Activated CD4-positive, alpha-beta T cell treated with anti-CD3 and anti-CD28 coated beads, Interleukin-2, amount 10 ng/mL, durations not matched to agents 7 days and 5 days (primary cell): ENCODE data around the gene MST1. TPM values are rescaled to one million over a fixed set of nuclear protein-coding genes. Genes with fewer than 3 reads are reported as not detected.

Source experiments
- CTCF ChIA-PET: fragments of 350-600 bp; sonication (Branson Sonifier 250); formaldehyde crosslinking; loops from one replicate; lab custom pipeline; 2021; ENCODE audit warnings: antibody characterized with exemption; lab: Charles Lee
- POLR2A ChIA-PET: fragments of 350-600 bp; sonication (Branson Sonifier 250); formaldehyde crosslinking; loops from one replicate; lab custom pipeline; 2021; ENCODE audit warnings: antibody characterized with exemption; lab: Charles Lee
- DNase-seq: peaks from one replicate; pipeline ENCODE4 v3.0.0-alpha.2; 2020
- H3K27ac Mint-ChIP-seq: one replicate; pipeline ENCODE4 v1.8.0; 2021; ENCODE audit warnings: mild to moderate bottlenecking, moderate library complexity, mixed read lengths
- H3K27me3 Mint-ChIP-seq: one replicate; pipeline ENCODE4 v1.8.0; 2021; ENCODE audit warnings: mixed read lengths
- H3K36me3 Mint-ChIP-seq: one replicate; pipeline ENCODE4 v1.8.0; 2021; ENCODE audit warnings: low read depth, mixed read lengths
- H3K4me1 Mint-ChIP-seq: one replicate; pipeline ENCODE4 v1.8.0; 2021; ENCODE audit warnings: mixed read lengths
- H3K4me3 Mint-ChIP-seq: one replicate; pipeline ENCODE4 v1.8.0; 2021; ENCODE audit warnings: mild to moderate bottlenecking, moderate library complexity, mixed read lengths
- H3K9me3 Mint-ChIP-seq: one replicate; pipeline ENCODE4 v1.8.0; 2021; ENCODE audit warnings: mixed read lengths
- total RNA-seq, 2 experiments: library from RNA; stranded (reverse); gene quantifications; one replicate each; pipeline ENCODE4 v1.2.3, GENCODE V29; 2021

The MST1 gene
- total RNA-seq, 2 experiments from 2014 or later: 8.4 to 10.0 TPM

GRCh38 chr3:49666592-49666991 lies 22.7 kb downstream of the MST1 start:
- H3K27me3 Mint-ChIP-seq: no peaks in the 10 kb centered on the region
- H3K4me3 Mint-ChIP-seq: no peak overlapping the region
- no peaks in the 10 kb centered on the region for H3K9me3 Mint-ChIP-seq
- POLR2A ChIA-PET: no interaction called here
- peaks cover 4% of the 10 kb centered on the region for H3K4me1 Mint-ChIP-seq
- H3K36me3 Mint-ChIP-seq: no peaks in the 10 kb centered on the region
- H3K27ac Mint-ChIP-seq: no peak overlapping the region
- DNase-seq: no peak
- CTCF ChIA-PET: interaction anchor here (0.9 to 4.9 kb wide), 2 partner anchors 57 to 126 kb away, joined by 3 to 20 read pairs; no protein-coding TSS in a partner anchor

- Mint-ChIP-seq H3K9me3 (no peaks in the 10 kb centered on the region), H3K36me3 (no peaks in the 10 kb centered on the region), H3K4me3 (no peak overlapping the region), H3K27me3 (no peaks in the 10 kb centered on the region), H3K27ac (no peak overlapping the region), H3K4me1 (peaks cover 4% of the 10 kb centered on the region)
- POLR2A ChIA-PET: no interaction called here
- no peak for DNase-seq
- CTCF ChIA-PET: interaction anchor here (0.9 to 4.9 kb wide), 2 partner anchors 57 to 126 kb away, joined by 3 to 20 read pairs; no protein-coding TSS in a partner anchor
Observed at GRCh38 chr3:49665822-49666519, 23.3 kb downstream of the MST1 start.

- peaks cover 4% of the 10 kb centered on the region for H3K4me1 Mint-ChIP-seq
- CTCF ChIA-PET: interaction anchor here (4.9 kb wide), 1 partner anchor 124 kb away, joined by 20 read pairs; no protein-coding TSS in a partner anchor
- H3K36me3 Mint-ChIP-seq: no peaks in the 10 kb centered on the region
- no peak for DNase-seq
- no peaks in the 10 kb centered on the region for H3K9me3 Mint-ChIP-seq
- no peak overlapping the region for H3K27ac Mint-ChIP-seq
- POLR2A ChIA-PET: no interaction called here
- no peaks in the 10 kb centered on the region for H3K27me3 Mint-ChIP-seq
- no peak overlapping the region for H3K4me3 Mint-ChIP-seq
Observed at GRCh38 chr3:49664300-49664699, 25.0 kb downstream of the MST1 start.

GRCh38 chr3:49663831-49664230 lies 25.4 kb downstream of the MST1 start:
- POLR2A ChIA-PET: no interaction called here

GRCh38 chr3:49662720-49663413 lies 26.4 kb downstream of the MST1 start:
- POLR2A ChIA-PET: no interaction called here
- no peaks in the 10 kb centered on the region for H3K9me3 Mint-ChIP-seq

More at GRCh38 chr3:49663831-49664230, 25.4 kb downstream of the MST1 start:
- no peaks in the 10 kb centered on the region for H3K27me3 Mint-ChIP-seq
- no peak overlapping the region for H3K27ac Mint-ChIP-seq
- H3K36me3 Mint-ChIP-seq: no peaks in the 10 kb centered on the region
- no peaks in the 10 kb centered on the region for H3K9me3 Mint-ChIP-seq
- DNase-seq: no peak
- no peak overlapping the region for H3K4me3 Mint-ChIP-seq
- H3K4me1 Mint-ChIP-seq: peaks cover 4% of the 10 kb centered on the region
- CTCF ChIA-PET: interaction anchor here (0.6 to 4.9 kb wide), 3 partner anchors 8 to 409 kb away, joined by 3 to 20 read pairs (median 7); no protein-coding TSS in a partner anchor

GRCh38 chr3:49662021-49662420 lies 27.3 kb downstream of the MST1 start:
- no peaks in the 10 kb centered on the region for H3K9me3 Mint-ChIP-seq
- H3K36me3 Mint-ChIP-seq: no peaks in the 10 kb centered on the region
- ChIA-PET POLR2A (no interaction called here), CTCF (interaction anchor here (2.0 kb wide), 1 partner anchor 9 kb away, joined by 7 read pairs; no protein-coding TSS in a partner anchor)
- no peak overlapping the region for H3K4me3 Mint-ChIP-seq
- no peak overlapping the region for H3K27ac Mint-ChIP-seq
- no peaks in the 10 kb centered on the region for H3K27me3 Mint-ChIP-seq
- H3K4me1 Mint-ChIP-seq: peaks cover 2% of the 10 kb centered on the region
- no peak for DNase-seq

More at GRCh38 chr3:49662720-49663413, 26.4 kb downstream of the MST1 start:
- CTCF ChIA-PET: interaction anchor here (2.0 to 4.9 kb wide), 2 partner anchors 9 to 123 kb away, joined by 7 to 20 read pairs; no protein-coding TSS in a partner anchor
- peaks cover 2% of the 10 kb centered on the region for H3K4me1 Mint-ChIP-seq
- H3K4me3 Mint-ChIP-seq: no peak overlapping the region
- H3K27me3 Mint-ChIP-seq: no peaks in the 10 kb centered on the region
- no peak for DNase-seq
- H3K27ac Mint-ChIP-seq: no peak overlapping the region
- no peaks in the 10 kb centered on the region for H3K36me3 Mint-ChIP-seq

- Mint-ChIP-seq H3K4me1 (peaks cover 2% of the 10 kb centered on the region), H3K9me3 (no peaks in the 10 kb centered on the region), H3K27ac (no peak overlapping the region), H3K36me3 (no peaks in the 10 kb centered on the region), H3K27me3 (no peaks in the 10 kb centered on the region), H3K4me3 (no peak overlapping the region)
- DNase-seq: no peak
- CTCF ChIA-PET: interaction anchor here (1.5 kb wide), 1 partner anchor 122 kb away, joined by 5 read pairs; no protein-coding TSS in a partner anchor
- POLR2A ChIA-PET: no interaction called here
Observed at GRCh38 chr3:49661281-49661680, 28.0 kb downstream of the MST1 start.

- ChIA-PET POLR2A (no interaction called here), CTCF (interaction anchor here (1.2 to 1.5 kb wide), 2 partner anchors 12 to 120 kb away, joined by 5 to 10 read pairs; no protein-coding TSS in a partner anchor)
- Mint-ChIP-seq H3K27ac (no peak overlapping the region), H3K4me1 (no peaks in the 10 kb centered on the region), H3K36me3 (no peaks in the 10 kb centered on the region), H3K4me3 (no peak overlapping the region), H3K27me3 (no peaks in the 10 kb centered on the region), H3K9me3 (no peaks in the 10 kb centered on the region)
- no peak for DNase-seq
Observed at GRCh38 chr3:49659756-49660155, 29.5 kb downstream of the MST1 start.

GRCh38 chr3:49658711-49659110 lies 30.6 kb downstream of the MST1 start:
- H3K36me3 Mint-ChIP-seq: no peaks in the 10 kb centered on the region
- H3K27ac Mint-ChIP-seq: no peak overlapping the region
- ChIA-PET POLR2A (no interaction called here), CTCF (no interaction called here)
- H3K4me1 Mint-ChIP-seq: no peaks in the 10 kb centered on the region
- no peaks in the 10 kb centered on the region for H3K27me3 Mint-ChIP-seq
- no peak for DNase-seq
- H3K4me3 Mint-ChIP-seq: no peak overlapping the region
- H3K9me3 Mint-ChIP-seq: no peaks in the 10 kb centered on the region

GRCh38 chr3:49657208-49657915 lies 31.9 kb downstream of the MST1 start:
- Mint-ChIP-seq H3K4me1 (no peaks in the 10 kb centered on the region), H3K27ac (no peak overlapping the region), H3K9me3 (no peaks in the 10 kb centered on the region), H3K36me3 (no peaks in the 10 kb centered on the region), H3K4me3 (no peak overlapping the region), H3K27me3 (no peaks in the 10 kb centered on the region)
- no peak for DNase-seq
- ChIA-PET CTCF (interaction anchor here (0.5 kb wide), 1 partner anchor 78 kb away, joined by 3 read pairs; no protein-coding TSS in a partner anchor), POLR2A (interaction anchor here (0.7 kb wide), 1 partner anchor 14 kb away, joined by 3 read pairs; no protein-coding TSS in a partner anchor)

- POLR2A ChIA-PET: no interaction called here
- DNase-seq: no peak
Observed at GRCh38 chr3:49656541-49657112, 32.6 kb downstream of the MST1 start.

GRCh38 chr3:49655731-49656285 lies 33.5 kb downstream of the MST1 start:
- Mint-ChIP-seq H3K27me3 (no peaks in the 10 kb centered on the region), H3K36me3 (no peaks in the 10 kb centered on the region), H3K9me3 (no peaks in the 10 kb centered on the region), H3K27ac (no peak overlapping the region), H3K4me1 (no peaks in the 10 kb centered on the region), H3K4me3 (no peak overlapping the region)
- DNase-seq: no peak
- CTCF ChIA-PET: interaction anchor here (0.7 to 1.1 kb wide), 3 partner anchors 16 to 651 kb away, joined by 3 to 4 read pairs (median 3); no protein-coding TSS in a partner anchor
- POLR2A ChIA-PET: no interaction called here

More at GRCh38 chr3:49656541-49657112, 32.6 kb downstream of the MST1 start:
- no peaks in the 10 kb centered on the region for H3K27me3 Mint-ChIP-seq
- no peaks in the 10 kb centered on the region for H3K4me1 Mint-ChIP-seq
- no peak overlapping the region for H3K27ac Mint-ChIP-seq
- no peaks in the 10 kb centered on the region for H3K9me3 Mint-ChIP-seq
- no peak overlapping the region for H3K4me3 Mint-ChIP-seq
- no peaks in the 10 kb centered on the region for H3K36me3 Mint-ChIP-seq
- CTCF ChIA-PET: interaction anchor here (1.0 kb wide), 1 partner anchor 117 kb away, joined by 3 read pairs; no protein-coding TSS in a partner anchor
